Measurements from ENCODE around the gene EXOSC2.

GRCh38 chr9:130735566-130735965, 42.0 kb downstream of the EXOSC2 start:
- TF ChIP-seq, protein P1, sequence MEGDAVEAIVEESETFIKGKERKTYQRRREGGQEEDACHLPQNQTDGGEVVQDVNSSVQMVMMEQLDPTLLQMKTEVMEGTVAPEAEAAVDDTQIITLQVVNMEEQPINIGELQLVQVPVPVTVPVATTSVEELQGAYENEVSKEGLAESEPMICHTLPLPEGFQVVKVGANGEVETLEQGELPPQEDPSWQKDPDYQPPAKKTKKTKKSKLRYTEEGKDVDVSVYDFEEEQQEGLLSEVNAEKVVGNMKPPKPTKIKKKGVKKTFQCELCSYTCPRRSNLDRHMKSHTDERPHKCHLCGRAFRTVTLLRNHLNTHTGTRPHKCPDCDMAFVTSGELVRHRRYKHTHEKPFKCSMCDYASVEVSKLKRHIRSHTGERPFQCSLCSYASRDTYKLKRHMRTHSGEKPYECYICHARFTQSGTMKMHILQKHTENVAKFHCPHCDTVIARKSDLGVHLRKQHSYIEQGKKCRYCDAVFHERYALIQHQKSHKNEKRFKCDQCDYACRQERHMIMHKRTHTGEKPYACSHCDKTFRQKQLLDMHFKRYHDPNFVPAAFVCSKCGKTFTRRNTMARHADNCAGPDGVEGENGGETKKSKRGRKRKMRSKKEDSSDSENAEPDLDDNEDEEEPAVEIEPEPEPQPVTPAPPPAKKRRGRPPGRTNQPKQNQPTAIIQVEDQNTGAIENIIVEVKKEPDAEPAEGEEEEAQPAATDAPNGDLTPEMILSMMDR (IDR thresholded peaks at IDR 0.05), result no peak
- no peak for TF ChIP-seq ZFX (IDR thresholded peaks at IDR 0.05; ENCODE audit: borderline replicate concordance)

Measured in 22Rv1 (cell line).